ENCODE data around the gene SF1.

Gene SF1

DNA sequence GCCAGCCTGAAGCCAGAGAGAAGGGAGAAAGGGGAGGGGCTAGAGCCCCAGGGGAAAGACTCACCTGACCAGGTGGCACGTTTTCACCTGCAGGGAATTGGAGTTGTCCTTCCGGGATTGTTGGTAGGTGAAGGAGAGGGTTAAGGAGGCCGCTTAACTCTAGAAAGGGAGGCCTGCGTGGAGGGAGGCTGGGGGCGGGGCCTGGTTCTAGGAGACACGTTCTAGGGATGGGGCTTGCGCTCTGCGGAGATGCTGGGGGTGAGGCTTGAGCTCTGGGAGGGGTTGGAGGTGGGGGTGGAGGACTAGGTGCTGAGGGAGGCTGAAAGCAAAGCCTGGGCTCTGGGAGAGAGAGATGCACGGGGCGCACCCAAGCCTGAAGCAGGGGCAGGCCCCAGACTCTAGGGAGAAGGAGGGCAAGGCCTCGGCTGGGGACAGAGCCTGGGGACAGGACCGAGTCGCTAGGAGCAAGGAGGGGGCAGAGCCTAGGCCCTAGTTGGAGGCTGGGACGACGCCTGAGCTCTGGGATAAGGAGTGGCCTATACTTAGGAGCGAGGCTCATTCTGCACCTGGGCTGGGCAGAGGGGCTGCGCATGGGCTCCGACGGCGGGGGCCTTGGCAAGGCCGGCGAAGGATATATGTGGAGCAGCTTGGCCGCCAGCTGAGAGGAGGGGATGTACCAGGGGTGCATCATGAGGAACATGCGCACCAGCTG lies 36.8 kb downstream of the SF1 start:
- H3K27ac ChIP-seq: no peak overlapping the region
- TF ChIP-seq, protein P1, sequence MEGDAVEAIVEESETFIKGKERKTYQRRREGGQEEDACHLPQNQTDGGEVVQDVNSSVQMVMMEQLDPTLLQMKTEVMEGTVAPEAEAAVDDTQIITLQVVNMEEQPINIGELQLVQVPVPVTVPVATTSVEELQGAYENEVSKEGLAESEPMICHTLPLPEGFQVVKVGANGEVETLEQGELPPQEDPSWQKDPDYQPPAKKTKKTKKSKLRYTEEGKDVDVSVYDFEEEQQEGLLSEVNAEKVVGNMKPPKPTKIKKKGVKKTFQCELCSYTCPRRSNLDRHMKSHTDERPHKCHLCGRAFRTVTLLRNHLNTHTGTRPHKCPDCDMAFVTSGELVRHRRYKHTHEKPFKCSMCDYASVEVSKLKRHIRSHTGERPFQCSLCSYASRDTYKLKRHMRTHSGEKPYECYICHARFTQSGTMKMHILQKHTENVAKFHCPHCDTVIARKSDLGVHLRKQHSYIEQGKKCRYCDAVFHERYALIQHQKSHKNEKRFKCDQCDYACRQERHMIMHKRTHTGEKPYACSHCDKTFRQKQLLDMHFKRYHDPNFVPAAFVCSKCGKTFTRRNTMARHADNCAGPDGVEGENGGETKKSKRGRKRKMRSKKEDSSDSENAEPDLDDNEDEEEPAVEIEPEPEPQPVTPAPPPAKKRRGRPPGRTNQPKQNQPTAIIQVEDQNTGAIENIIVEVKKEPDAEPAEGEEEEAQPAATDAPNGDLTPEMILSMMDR (IDR thresholded peaks at IDR 0.05): no peak
- TF ChIP-seq ZFX (IDR thresholded peaks at IDR 0.05; ENCODE audit: borderline replicate concordance): no peak

- no peak for TF ChIP-seq ZFX (IDR thresholded peaks at IDR 0.05; ENCODE audit: borderline replicate concordance)
- TF ChIP-seq, protein P1 (IDR thresholded peaks at IDR 0.05): no peak
- no peak overlapping the region for H3K27ac ChIP-seq
These were observed 38.5 kb downstream of the SF1 start for GRCh38 chr11:64739871-64740270.

GRCh38 chr11:64736654-64737053 lies 41.7 kb downstream of the SF1 start:
- no peak for TF ChIP-seq ZFX (IDR thresholded peaks at IDR 0.05; ENCODE audit: borderline replicate concordance)
- TF ChIP-seq, protein P1 (IDR thresholded peaks at IDR 0.05): no peak
- no peak overlapping the region for H3K27ac ChIP-seq

- H3K27ac ChIP-seq: no peak overlapping the region
- no peak for TF ChIP-seq ZFX (IDR thresholded peaks at IDR 0.05; ENCODE audit: borderline replicate concordance)
- TF ChIP-seq, protein P1 (IDR thresholded peaks at IDR 0.05): no peak
These were observed 42.5 kb downstream of the SF1 start for GRCh38 chr11:64735725-64736259.

- H3K27ac ChIP-seq: no peak overlapping the region
- TF ChIP-seq, protein P1 (IDR thresholded peaks at IDR 0.05): no peak
These were observed 43.3 kb downstream of the SF1 start for GRCh38 chr11:64734811-64735724.

- H3K27ac ChIP-seq: no peak overlapping the region
- TF ChIP-seq ZFX (IDR thresholded peaks at IDR 0.05; ENCODE audit: borderline replicate concordance): no peak
- TF ChIP-seq, protein P1 (IDR thresholded peaks at IDR 0.05): no peak
These were observed 46.7 kb downstream of the SF1 start for GRCh38 chr11:64731601-64732000.

Data from 22Rv1 (cell line).